GM23248 (cell line): ENCODE results near the gene RNF26. TPM values are rescaled to one million over a fixed set of nuclear protein-coding genes. Genes with fewer than 3 reads are reported as not detected.

Experiments
- DNase-seq: peaks from one replicate; pipeline ENCODE4 v3.0.0-alpha.2; 2015
- H2AFZ ChIP-seq: fragments of 200-600 bp; sonication (generic); 2 replicates; pipeline ENCODE4 v1.6.1; 2016; ENCODE audit warnings: antibody characterized with exemption
- H3F3A ChIP-seq: fragments of 200-600 bp; sonication (generic); 2 replicates; pipeline ENCODE4 v1.6.1; 2016; ENCODE audit warnings: mild to moderate bottlenecking, antibody characterized with exemption, mixed run types; ENCODE audit not compliant: insufficient read depth
- H3K27ac ChIP-seq: fragments of 200-600 bp; sonication (generic); 2 replicates; pipeline ENCODE4 v1.5.1; 2016; ENCODE audit warnings: mild to moderate bottlenecking
- H3K27me3 ChIP-seq: fragments of 200-600 bp; sonication (generic); replicated peaks from 2 replicates; pipeline ENCODE4 v1.6.1; 2016; ENCODE audit warnings: mild to moderate bottlenecking; ENCODE audit not compliant: insufficient read depth
- H3K36me3 ChIP-seq: fragments of 200-600 bp; sonication (generic); 2 replicates; pipeline ENCODE4 v1.6.1; 2016; ENCODE audit warnings: low read depth, mild to moderate bottlenecking
- H3K4me1 ChIP-seq: fragments of 200-600 bp; sonication (generic); 2 replicates; pipeline ENCODE4 v1.6.1; 2016; ENCODE audit warnings: mild to moderate bottlenecking; ENCODE audit not compliant: insufficient read depth
- H3K4me2 ChIP-seq: fragments of 200-600 bp; sonication (generic); one replicate; pipeline ENCODE4 v1.6.1; 2016; ENCODE audit warnings: mild to moderate bottlenecking; ENCODE audit not compliant: unreplicated experiment
- H3K4me3 ChIP-seq: fragments of 200-600 bp; sonication (generic); 2 replicates; pipeline ENCODE4 v1.5.1; 2016; ENCODE audit warnings: mild to moderate bottlenecking
- H3K79me2 ChIP-seq: fragments of 200-600 bp; sonication (generic); 2 replicates; pipeline ENCODE4 v1.6.1; 2016; ENCODE audit warnings: mild to moderate bottlenecking; ENCODE audit not compliant: insufficient read depth
- H3K9ac ChIP-seq: fragments of 200-600 bp; sonication (generic); 2 replicates; pipeline ENCODE4 v1.6.1; 2016; ENCODE audit warnings: mild to moderate bottlenecking
- H3K9me2 ChIP-seq: fragments of 200-600 bp; sonication (generic); 2 replicates; pipeline ENCODE4 v1.6.1; 2016; ENCODE audit warnings: mixed run types, mild to moderate bottlenecking, moderate library complexity; ENCODE audit not compliant: insufficient read depth
- H3K9me3 ChIP-seq: fragments of 200-600 bp; sonication (generic); one replicate; pipeline ENCODE4 v1.6.1; 2017; ENCODE audit warnings: low read depth
- H4K20me1 ChIP-seq: fragments of 200-600 bp; sonication (generic); 2 replicates; pipeline ENCODE4 v1.6.0; 2016; ENCODE audit not compliant: insufficient read depth
- EZH2 ChIP-seq: fragments of 200-600 bp; sonication (generic); IDR thresholded peaks from 2 replicates; pipeline ENCODE4 v1.6.1; 2018; ENCODE audit warnings: antibody characterized with exemption, mild to moderate bottlenecking; ENCODE audit not compliant: insufficient read depth, poor library complexity, severe bottlenecking
- EZH2phosphoT487 ChIP-seq: fragments of 200-600 bp; sonication (generic); IDR thresholded peaks from 2 replicates; pipeline ENCODE4 v1.6.1; 2018; ENCODE audit warnings: antibody characterized with exemption, moderate library complexity, mild to moderate bottlenecking, low read depth; ENCODE audit not compliant: insufficient read depth
- WGBS, 2 experiments: methylation state at CpG; one replicate each; pipeline ENCODE4 v1.1.6; 2015 to 2017; ENCODE audit warnings: low lambda C conversion rate in 2 of 2, low coverage in 1 of 2; ENCODE audit errors: missing lambda C conversion rate in 2 of 2; 5-methylcytosine and 5-hydroxymethylcytosine counted together
- in situ Hi-C: fragments of 300-500 bp; cut with MboI; formaldehyde crosslinking; loops from 2 replicates; pipeline ENCODE4 v1.15.0; 2020
- polyA plus RNA-seq: library from polyadenylated mRNA; unstranded; fragments of >200 nt; fragmentation: Nextera tagmentation; extraction: Ambion mirVana; gene quantifications from 2 replicates; pipeline ENCODE4 v1.2.1, GENCODE V29; 2016
- total RNA-seq: library from RNA; depleted of rRNA; stranded (reverse); fragments of >200 nt; shearing (Covaris generic); gene quantifications from 2 replicates; pipeline ENCODE4 v1.2.3, GENCODE V29; 2014

RNF26 gene
- total and polyA plus RNA-seq, 2 experiments from 2014 or later: 8.0 to 49.5 TPM

- peaks cover 9% of the 10 kb centered on the region; the same call in 1 of the 2 replicates for H3F3A ChIP-seq
- H3K9me3 ChIP-seq: no peaks in the 10 kb centered on the region
- no peaks in the 10 kb centered on the region for H4K20me1 ChIP-seq
- no peaks in the 10 kb centered on the region for H3K79me2 ChIP-seq
- peak within 1 kb of the TSS; percentile 18; the same call in 1 of the 2 replicates for H3K9ac ChIP-seq
- peak within 1 kb of the TSS; percentile 72 for H3K4me3 ChIP-seq
- in situ Hi-C loops: no loop called here
- H2AFZ ChIP-seq: peak within 1 kb of the TSS; percentile 59
- H3K27ac ChIP-seq: no peak within 1 kb of the TSS
- H3K9me2 ChIP-seq: no peaks in the 10 kb centered on the region
- no peak for TF ChIP-seq EZH2
- 0 out of 2 replicates have a peak, but pooled peaks have one; percentile 8 for TF ChIP-seq EZH2phosphoT487
- no peaks in the 10 kb centered on the region for H3K36me3 ChIP-seq
- H3K27me3 ChIP-seq: no peaks in the 10 kb centered on the region; the same call in 1 of the 2 replicates
- H3K4me2 ChIP-seq: peak within 1 kb of the TSS; percentile 88
- peaks cover 41% of the 10 kb centered on the region for H3K4me1 ChIP-seq
- DNase-seq: peak; percentile 56
- 4 to 5% methylated on average over 43 to 74 of the region's 74 CpGs for WGBS, 2 experiments
Measured at GRCh38 chr11:119316729-119317591, 17.4 kb upstream of the RNF26 start, which contains the start of gene MCAM. Gene MCAM, minus strand, starts transcription at chr11:119317130. Its CDS starts 29 bp downstream, at chr11:119317101.

GRCh38 chr11:119317592-119318239 is 16.6 kb upstream of the RNF26 start:
- no peak overlapping the region for H3K9ac ChIP-seq
- TF ChIP-seq EZH2phosphoT487: no peak
- no peak for TF ChIP-seq EZH2
- H3K79me2 ChIP-seq: no peaks in the 10 kb centered on the region
- peaks cover 13% of the 10 kb centered on the region; the same call in 1 of the 2 replicates for H3F3A ChIP-seq
- no peak for DNase-seq
- no peak overlapping the region for H3K4me3 ChIP-seq
- no peak overlapping the region for H2AFZ ChIP-seq
- in situ Hi-C loops: no loop called here
- H3K9me3 ChIP-seq: no peaks in the 10 kb centered on the region
- H3K27ac ChIP-seq: no peak overlapping the region
- no peaks in the 10 kb centered on the region; the same call in 1 of the 2 replicates for H3K27me3 ChIP-seq
- no peaks in the 10 kb centered on the region for H4K20me1 ChIP-seq
- H3K4me1 ChIP-seq: peaks cover 41% of the 10 kb centered on the region
- WGBS, 2 experiments: 78 to 81% methylated on average over 14 of the region's 14 CpGs
- no peaks in the 10 kb centered on the region for H3K9me2 ChIP-seq
- no peak overlapping the region for H3K4me2 ChIP-seq
- H3K36me3 ChIP-seq: no peaks in the 10 kb centered on the region

- in situ Hi-C loops: no loop called here
- H3K9me3 ChIP-seq: no peaks in the 10 kb centered on the region
- H3K79me2 ChIP-seq: no peaks in the 10 kb centered on the region
- 49 to 58% methylated on average over 22 of the region's 22 CpGs for WGBS, 2 experiments
- peaks cover 41% of the 10 kb centered on the region for H3K4me1 ChIP-seq
- H3K4me3 ChIP-seq: no peak overlapping the region
- H3K27me3 ChIP-seq: no peaks in the 10 kb centered on the region; the same call in 1 of the 2 replicates
- H3F3A ChIP-seq: peaks cover 13% of the 10 kb centered on the region; the same call in 1 of the 2 replicates
- H3K4me2 ChIP-seq: peak overlapping the region; percentile 24
- no peak overlapping the region for H3K9ac ChIP-seq
- no peaks in the 10 kb centered on the region for H3K36me3 ChIP-seq
- no peaks in the 10 kb centered on the region for H3K9me2 ChIP-seq
- DNase-seq: peak; percentile 84
- TF ChIP-seq EZH2 (no peak), EZH2phosphoT487 (no peak)
- no peaks in the 10 kb centered on the region for H4K20me1 ChIP-seq
- peak overlapping the region; percentile 62 for H3K27ac ChIP-seq
- H2AFZ ChIP-seq: peak overlapping the region; percentile 61
Measured at GRCh38 chr11:119318240-119319135, 15.8 kb upstream of the RNF26 start.
